LNCaP clone FGC (cell line): ENCODE data around the gene CES4A.
"Not testable (repeated sequence)": the region's sequence is repeated elsewhere in the genome, so short reads cannot be mapped to it uniquely, and the experiment has no call there.

Experiments used
- DNase-seq: peaks from one replicate; pipeline ENCODE4 v3.0.0-alpha.2; 2011; ENCODE audit warnings: low read depth
- H3K4me3 ChIP-seq: 2 replicates; pipeline ENCODE4 v1.5.1; 2011; ENCODE audit warnings: mild to moderate bottlenecking, low read depth, low read length, control low read depth
- CTCF ChIP-seq: IDR thresholded peaks from 2 replicates; pipeline ENCODE4 v1.5.1; 2012; ENCODE audit warnings: mild to moderate bottlenecking; ENCODE audit not compliant: control insufficient read depth, insufficient read depth; ENCODE audit errors: extremely low read depth

The CES4A gene

GRCh38 chr16:67036323-67036741 is 47.9 kb downstream of the CES4A start:
- no peak overlapping the region for H3K4me3 ChIP-seq
- TF ChIP-seq CTCF: no peak
- DNase-seq: no peak

- no peak for TF ChIP-seq CTCF
- no peak for DNase-seq
- no peak overlapping the region for H3K4me3 ChIP-seq
These were observed 51.1 kb downstream of the CES4A start for GRCh38 chr16:67039260-67040020.

GRCh38 chr16:67040166-67040565 is 51.8 kb downstream of the CES4A start:
- no peak for DNase-seq
- H3K4me3 ChIP-seq: no peak overlapping the region
- TF ChIP-seq CTCF: no peak

- no peak for TF ChIP-seq CTCF
- DNase-seq: no peak
- H3K4me3 ChIP-seq: no peak overlapping the region
These were observed 52.5 kb downstream of the CES4A start for GRCh38 chr16:67040906-67041305.

GRCh38 chr16:67041520-67041919 is 53.1 kb downstream of the CES4A start:
- DNase-seq, H3K4me3 ChIP-seq: not testable (repeated sequence)

- TF ChIP-seq CTCF: no peak
- no peak overlapping the region for H3K4me3 ChIP-seq
- DNase-seq: no peak
These were observed 55.0 kb downstream of the CES4A start for GRCh38 chr16:67043420-67043819.

GRCh38 chr16:67050796-67051195 is 62.4 kb downstream of the CES4A start:
- no peak for DNase-seq
- TF ChIP-seq CTCF: no peak
- H3K4me3 ChIP-seq: no peak overlapping the region
